Measurements from ENCODE around the gene UBE4B.
"Not testable (repeated sequence)": the region's sequence is repeated elsewhere in the genome, so short reads cannot be mapped to it uniquely, and the experiment has no call there.

Gene UBE4B

DNA sequence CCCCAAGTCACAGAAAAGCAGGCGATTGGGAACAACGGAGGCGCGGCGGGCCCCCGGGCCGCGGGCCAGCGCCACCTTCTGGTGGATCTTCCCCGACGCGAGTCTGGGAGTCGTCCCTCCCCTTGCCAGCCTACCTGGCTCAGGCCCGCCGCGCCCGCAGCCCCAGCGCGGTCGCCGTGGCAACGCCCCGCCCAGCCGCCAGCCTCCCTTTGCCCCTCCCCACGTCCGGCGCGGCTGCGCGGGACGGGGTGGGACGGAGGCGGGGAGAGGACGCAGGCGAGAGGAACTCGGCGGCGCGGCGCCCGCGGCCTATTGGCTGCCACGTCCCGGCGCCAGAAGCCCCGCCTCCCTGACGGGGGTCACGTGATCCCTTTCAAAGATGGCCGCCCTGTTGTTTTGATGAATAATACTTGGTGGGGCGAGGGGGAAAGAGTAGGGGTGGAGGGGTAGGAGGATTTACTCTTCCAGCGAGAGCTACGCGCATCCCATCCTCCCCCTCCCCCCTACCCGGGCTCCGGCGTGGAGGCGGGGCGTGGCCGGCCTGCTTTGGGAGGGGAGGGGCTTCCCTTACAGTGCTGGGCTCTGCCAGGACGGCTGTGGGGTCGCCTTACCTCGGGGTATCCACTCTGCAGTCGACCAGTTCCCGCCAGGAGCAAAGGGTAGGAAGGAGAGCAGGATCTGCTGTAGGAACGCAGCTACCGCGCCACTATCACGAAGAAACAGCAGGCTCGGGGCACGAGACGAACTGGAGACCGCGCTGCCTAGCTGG, at the start of gene UBE4B:
UBE4B (plus strand) TSS at position 369 of the 769 bp plus-strand sequence. CDS start 713 bp downstream, outside the sequence.
- DNase-seq: peak; percentile 97

DNA sequence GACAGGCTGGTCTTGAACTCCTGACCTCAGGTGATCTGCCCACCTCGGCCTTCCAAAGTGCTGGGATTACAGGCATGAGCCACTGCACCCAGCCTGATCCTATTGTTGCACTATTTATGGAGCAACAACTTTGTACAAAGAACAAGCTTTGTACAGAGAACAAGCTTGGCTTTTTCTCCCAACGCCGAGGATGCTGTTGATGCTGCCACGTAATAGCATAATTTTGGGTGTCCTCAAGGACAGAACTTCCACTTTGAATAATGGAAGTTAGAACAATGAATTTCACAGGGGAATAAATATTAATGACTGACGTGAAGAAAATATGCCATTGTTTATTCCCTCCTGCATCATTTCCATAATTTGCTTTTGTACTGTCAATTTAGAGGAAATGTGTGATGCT, 48.5 kb upstream of the UBE4B start:
- DNase-seq: no peak

DNA sequence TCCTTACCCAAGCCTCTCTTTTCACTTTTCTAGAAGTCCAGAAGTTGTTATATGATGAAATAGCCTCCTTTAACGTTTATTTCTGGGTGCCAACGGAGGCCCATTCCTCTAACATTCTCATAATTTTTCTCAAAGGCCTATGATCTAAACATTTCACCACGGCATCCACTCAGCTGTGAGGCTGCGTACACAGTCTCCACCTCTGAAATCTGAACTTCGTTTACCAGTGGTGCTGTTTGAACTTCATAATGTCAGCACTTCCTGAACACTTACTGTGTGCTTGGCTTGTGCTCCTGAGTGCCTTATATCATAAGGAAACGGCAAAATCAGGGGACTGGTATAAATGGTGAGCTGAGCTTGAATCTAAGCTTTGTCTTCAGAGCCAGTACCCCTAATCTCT, 47.8 kb upstream of the UBE4B start:
- no peak for DNase-seq

DNA sequence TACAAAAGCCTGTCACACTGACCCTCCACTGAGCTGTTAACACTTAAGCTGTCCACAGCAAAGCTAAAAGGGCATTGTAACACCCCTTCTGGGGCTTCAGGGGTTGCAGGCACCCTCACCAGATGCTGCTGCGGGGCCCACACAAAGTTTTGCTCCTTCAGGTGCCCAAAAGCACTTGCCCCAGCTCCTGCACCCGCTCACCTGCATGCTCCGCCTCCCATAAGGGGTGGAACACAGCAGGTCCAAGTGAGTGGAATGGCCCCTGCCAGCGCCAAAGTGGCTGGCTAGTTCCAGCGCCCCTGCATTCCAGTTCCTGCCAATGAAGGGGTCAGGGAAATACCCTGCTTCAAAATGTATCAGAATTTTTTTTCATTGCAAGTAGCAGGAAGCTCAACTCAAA, 43.0 kb upstream of the UBE4B start:
- no peak for DNase-seq

DNA sequence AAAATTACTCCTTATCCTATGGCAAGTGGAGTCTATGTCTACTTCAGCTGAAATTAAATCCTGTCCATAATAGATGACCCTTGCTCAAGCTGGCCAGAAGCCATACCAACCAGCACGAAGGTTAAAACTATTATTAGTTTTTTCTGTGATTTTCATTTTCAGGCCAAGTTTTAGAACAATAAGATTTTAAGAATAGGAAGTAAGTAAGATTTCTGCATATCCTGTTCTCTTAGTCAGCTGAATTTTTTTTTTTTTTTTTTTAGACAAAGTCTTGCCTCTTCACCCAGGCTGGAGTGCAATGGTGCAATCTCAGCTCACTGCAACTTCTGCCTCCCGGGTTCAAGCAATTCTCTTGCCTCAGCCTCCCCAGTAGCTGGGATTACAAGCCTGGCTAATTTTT, 41.8 kb upstream of the UBE4B start:
- no peak for DNase-seq

DNA sequence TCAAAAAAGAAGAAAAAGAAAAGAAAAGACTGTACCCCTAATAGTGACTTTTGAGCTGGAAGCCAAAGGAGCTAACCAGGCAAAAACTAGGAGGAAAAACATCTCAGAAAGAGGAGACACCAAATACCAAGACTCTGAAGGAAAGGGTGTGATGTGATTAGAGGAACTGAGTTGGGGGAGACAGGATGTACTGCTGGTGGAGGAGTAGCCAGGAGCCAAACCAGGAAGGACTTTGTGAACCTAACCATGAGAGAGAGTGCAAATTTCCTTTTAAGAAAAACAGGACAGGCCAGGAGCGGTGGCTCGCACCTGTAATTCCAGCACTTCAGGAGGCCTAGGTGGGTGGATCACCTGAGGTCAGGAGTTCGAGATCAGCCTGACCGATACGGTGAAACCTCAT, 39.8 kb upstream of the UBE4B start:
- no peak for DNase-seq

DNA sequence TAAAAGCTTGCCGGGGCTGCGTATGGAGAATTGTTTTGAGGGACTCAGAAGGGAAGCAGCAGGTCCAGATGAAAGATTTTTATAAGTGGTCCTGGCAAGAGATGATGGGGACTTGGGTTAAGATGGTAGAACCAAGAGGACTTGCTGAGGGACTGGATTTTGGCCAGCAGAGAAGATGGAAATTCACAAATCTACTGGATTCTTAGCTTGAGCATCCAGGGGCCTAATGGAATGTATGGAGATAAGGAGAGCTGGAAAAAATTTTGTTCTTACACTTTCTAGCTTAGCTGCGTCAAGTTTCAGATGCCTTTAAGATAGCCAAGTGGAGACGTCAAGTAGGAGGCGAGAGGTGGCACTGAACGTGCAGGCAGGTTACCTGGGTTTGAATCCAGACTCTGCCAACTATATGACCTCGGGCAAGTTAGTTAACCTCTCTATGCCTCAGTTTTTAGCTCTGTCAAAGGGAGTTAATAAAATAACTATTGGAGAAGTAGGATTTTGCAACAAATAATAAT, 39.1 kb upstream of the UBE4B start:
- no peak for DNase-seq

DNA sequence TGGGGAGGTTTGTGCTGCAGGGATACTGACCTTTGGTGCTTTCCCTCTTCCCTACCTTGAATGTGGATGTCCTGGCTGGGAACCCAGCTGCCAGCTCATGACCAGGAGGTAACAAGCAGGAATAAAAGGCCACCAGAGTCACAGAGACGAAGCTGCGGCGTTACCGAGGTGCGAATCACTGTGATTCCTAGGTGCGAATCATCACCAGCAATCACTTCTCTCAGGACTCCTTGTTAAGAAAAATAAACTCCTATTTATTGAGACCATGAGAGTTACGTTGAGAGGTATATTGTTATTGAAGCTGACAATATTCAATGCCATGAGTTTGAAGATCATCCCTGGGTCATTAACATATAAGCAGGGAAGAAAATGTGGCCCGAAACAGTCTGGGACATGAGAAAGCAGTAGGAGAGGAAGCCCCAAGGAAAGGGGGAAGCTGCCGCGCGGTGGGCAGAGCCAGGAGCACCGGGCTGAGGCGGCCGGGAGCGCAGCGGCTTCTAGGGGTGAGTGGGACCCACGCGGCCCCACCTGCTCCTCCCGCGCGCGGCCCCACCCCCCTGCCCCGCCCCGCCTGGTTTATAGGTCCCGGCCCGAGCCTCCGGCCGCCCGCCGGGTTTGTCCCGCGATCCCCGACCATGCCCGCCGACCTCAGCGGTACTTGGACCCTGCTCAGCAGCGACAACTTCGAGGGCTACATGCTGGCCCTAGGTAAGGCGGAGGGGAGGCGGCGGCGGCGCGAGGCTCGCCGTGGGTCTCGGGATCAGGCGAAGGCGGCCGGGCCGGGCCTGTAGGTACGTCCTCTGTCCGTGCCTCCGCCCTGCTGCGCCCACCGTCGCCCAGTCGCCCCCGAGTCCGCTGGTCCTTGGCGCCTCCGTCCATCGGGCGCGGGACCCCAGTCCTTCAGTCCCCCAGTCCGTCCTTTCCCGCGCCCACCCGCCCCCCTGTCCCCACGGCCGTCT, 35.9 kb upstream of the UBE4B start, which contains the start of gene RBP7:
RBP7 (plus strand) TSS at position 605 of the 959 bp plus-strand sequence; CDS start at position 636, 31 bp downstream.
- DNase-seq: no peak

DNA sequence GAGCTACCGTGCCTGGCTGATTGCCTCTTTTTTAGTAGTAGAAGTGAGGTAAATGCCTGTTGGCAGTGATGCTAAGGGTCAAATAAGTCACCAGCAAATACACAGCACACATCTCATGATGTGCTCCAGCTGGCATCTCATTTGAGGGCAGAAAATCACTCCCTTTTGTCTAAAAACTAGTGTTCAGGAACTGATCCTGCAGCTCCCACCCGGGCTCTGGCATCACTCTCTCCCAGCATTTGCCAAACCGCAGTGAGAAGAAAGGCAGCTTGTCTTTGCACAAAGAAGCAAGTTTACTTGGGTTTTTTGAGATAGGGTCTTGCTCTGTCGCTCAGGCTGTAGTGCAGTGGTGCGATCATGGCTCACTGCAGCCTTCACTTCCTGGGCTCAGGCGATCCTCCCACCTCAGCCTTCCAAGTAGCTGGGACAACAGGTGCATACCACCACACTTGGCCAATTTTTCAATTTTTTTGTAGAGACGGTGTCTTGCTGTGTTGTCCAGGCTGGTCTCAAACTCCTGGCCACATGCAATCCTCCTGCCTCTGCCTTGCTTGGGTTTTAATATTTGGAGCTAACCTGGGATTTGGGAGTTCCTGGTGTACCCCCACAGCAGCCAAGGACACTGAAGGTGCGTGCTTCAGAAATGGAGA, 31.6 kb upstream of the UBE4B start:
- DNase-seq: no peak

DNA sequence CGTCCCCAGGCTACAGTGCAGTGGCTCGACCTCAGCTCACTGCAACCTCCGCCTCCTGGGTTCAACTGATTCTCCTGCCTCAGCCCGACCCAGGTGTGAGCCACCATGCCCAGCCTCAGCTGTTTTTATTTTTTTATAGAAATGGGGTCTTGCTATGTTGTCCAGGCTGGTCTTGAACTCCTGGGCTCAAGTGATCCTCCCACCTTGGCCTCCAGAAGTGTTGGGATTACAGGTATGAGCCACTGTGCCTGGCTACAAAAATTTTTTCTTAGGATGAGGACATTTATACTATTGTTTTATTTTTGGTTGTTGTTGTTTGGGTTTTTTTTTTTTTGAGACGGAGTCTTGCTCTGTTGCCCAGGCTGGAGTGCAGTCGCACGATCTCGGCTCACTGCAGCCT, 27.5 kb upstream of the UBE4B start:
- not testable (repeated sequence) for DNase-seq

DNA sequence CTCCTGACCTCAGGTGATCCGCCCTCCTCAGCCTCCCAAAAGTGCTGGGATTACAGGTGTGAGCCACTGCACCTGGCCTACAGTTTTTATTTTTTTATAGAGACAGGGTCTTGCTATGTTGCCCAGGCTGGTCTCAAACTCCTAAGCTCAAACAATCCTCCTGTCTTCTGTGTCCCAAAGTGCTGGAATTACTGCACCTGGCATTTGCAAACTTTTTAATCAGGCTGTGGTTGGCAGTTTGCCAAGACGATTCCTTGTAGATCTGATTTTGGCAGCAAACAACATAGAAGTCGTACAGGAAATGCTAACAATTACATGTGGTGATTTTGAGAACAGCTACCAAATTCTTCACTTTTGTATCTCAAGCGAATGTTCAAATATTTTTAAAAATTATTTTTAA, 25.6 kb upstream of the UBE4B start:
- DNase-seq: no peak

DNA sequence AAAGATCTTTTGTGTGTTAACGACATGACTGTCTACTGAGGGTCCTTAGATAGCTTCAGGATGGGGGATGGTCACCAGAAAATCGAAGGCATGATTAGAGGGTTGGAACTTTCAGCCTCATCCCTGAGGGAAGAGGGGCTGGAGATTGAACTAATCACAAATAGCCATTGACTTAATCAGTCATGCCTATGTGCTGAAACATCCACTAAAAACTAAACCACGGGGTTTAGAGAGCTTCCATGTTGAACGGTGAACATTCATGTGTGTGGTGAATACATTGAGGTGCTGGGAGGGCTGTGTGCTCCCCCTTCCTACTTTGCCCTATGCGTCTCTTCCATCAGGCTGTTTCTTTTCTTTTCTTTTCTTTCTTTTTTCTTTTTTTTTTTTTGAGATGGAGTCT, 18.7 kb upstream of the UBE4B start:
- no peak for DNase-seq

DNA sequence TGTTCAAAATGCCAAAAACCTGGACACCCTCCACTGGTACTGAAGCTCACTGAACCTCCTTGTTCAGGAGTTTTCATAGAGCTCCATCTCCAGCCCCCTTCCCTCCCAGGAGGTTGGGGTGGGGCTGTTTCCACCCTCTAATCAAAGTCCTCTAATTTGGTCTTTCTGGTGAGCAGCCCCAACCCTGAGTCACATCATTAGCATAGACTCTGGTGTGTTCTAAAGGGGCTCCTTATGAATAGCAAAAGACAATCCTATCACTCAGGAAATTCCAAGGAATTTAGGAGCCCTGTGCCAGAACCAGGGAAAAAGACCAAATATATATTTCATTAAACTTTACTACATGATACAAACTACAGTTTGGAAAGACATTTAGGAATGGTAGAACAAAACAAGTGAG, 13.2 kb upstream of the UBE4B start:
- DNase-seq: no peak

DNA sequence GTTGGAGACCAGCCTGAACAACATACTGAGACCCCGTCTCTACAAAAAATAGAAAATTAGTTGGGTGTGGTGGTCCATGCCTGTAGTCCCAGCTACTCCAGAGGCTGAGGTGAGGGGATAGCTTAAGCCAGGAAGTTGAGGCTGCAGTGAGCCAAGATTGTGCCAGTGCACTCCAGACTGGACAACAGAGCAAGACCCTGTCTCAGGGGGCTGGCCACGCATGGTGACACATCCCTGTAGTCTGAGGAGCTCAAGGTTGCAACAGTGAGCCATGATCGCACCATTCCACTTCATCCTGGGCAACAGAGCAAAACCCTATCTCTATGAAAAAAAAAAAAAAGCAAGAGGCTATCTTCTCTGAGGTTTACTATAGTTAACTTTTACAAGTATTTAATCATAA, 12.7 kb upstream of the UBE4B start:
- no peak for DNase-seq

DNA sequence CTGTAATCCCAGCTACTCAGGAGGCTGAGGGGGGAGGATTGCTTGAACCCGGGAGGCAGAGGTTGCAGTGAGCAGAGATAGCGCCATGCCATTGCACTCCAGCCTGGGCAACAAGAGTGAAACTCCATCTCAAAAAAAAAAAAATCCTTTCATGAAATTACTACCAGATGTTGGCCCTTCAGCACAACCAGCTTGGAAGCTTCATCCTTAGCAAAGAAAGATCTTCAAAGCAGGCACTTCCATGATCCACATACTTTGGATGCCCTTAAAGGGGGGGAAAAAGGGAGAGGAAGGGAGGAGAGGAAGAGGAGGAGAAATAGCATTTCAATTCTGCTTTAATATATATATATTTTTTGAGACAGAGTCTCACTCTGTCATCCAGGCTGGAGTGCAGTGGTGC, 12.1 kb upstream of the UBE4B start:
- DNase-seq: not testable (repeated sequence)

DNA sequence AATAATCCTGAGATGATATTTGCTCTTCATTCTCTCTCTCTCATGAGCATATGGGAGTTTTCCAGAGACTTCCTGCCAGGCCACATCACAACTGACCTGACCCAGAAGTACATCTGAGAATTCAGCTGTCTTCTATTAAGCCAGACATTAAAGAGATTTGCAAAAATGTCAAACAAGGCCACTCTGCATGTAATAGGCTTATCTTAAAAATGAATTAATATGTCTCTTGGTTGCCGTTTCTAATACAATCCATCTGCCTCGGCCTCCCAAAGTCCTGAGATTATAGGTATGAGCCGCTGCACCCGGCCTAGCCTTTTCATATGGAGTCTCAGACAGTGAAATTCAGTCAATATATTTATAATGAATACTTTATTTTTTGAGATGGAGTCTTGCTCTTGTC, 10.8 kb upstream of the UBE4B start:
- DNase-seq: not testable (repeated sequence)

DNA sequence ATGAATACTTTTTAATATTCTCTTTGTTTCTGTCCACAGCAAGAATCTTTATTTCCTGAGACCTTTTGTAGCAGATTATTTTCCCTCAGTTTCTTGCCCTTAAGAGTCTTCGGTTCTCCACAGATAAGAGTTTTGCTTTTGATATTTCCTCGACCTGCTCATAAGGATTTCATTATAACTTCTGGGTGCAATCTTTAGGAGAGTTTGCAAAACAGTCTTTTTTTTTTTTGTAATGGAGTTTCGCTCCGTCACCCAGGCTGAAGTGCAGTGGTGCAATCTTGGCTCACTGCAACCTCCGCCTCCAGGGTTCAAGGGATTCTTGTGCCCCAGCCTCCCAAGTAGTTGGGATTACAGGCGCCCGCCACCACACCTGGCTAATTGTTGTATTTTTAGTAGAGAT, 10.1 kb upstream of the UBE4B start:
- DNase-seq: no peak

DNA sequence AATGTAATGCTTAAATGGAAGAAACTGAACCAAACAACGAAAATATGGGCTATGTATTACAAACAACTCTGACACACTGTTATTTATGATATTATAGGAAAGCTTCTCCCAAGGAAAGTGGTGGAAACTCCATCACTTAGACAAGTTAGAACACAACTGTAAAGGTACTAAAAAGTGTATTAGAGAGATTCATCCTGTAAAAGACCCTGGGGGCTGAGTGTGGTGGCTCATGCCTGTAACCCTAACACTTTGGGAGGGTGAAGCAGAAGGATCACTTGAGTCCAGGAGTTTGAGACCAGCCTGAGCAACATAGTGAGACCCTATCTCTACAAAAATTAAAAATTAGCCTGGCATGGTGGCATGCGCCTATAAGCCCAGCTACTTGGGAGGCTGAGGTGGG, 7.4 kb upstream of the UBE4B start:
- DNase-seq: no peak

DNA sequence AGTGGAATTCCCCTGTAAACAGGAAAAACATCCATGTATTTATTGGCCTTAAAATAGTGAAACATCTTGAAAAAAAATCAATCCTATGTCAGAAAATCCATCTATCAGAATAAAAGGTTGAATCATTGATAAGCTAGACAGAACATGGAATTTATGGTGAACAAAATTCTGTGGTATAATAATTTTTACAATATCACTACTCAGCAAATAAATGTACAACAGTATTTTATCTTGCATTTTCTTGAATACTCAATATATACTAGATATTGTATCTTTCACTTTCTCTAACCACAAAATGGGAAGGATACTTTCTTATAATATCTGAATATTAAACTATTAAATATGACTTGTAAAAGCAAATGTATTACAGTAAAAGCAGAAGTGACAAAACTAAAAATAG, 5.7 kb upstream of the UBE4B start:
- no peak for DNase-seq

DNA sequence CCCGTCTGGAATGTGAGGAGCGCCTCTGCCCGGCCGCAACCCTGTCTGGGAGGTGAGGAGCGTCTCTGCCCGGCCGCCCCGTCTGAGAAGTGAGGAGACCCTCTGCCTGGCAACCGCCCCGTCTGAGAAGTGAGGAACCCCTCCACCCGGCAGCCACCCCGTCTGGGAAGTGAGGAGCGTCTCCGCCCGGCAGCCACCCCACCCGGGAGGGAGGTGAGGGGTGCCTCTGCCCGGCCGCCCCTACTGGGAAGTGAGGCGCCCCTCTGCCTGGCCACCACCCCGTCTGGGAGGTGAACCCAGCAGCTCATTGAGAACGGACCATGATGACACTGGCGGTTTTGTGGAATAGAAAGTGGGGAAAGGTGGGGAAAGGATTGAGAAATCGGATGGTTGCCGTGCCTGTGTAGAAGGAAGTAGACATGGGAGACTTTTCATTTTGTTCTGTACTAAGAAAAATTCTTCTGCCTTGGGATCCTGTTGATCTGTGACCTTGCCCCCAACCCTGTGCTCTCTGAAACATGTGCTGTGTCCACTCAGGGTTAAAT, 3.7 kb upstream of the UBE4B start:
- not testable (repeated sequence) for DNase-seq

DNA sequence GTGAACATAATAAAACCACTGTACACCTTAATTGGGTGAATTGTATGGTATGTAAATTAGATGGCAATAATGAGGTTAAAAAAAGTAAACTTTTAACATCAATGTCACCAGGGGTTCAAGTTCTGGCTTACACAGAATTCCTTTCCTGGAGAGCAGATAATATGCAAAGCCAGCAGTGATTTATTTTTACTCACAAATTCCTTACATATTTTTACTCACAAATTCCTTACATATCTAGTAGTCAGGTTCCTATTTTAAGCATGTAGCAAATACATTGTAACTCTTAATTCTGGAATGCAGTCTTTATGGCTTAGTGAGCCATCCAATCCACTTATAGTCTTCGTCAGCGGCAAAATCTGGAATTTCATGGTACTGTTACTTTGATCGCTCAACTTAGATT, 1.3 kb upstream of the UBE4B start:
- DNase-seq: no peak

DNA sequence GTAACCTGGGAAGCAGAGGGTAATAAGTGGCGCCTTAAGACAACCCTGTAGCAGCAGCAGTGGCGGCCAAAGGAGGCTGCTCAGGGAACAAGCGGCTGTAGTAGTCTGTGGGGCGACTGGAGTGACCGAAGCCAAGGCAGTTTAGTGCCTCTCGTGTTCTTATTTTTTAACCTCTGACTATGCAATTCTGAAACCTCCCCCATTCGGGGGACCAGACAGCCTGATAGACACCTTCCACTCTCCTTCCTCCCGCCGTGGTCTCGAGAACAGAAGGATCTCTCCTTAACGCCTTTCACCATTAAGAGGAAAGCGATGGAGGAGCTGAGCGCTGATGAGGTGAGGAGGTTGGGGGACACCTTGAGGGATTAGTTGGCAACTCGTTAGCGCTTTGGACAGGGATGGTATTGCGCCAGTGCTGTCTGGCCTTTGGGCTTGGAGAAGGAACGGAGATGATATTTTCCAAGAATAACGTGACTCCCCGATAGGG, 644 bp downstream of the UBE4B start:
- DNase-seq: peak; percentile 59

DNA sequence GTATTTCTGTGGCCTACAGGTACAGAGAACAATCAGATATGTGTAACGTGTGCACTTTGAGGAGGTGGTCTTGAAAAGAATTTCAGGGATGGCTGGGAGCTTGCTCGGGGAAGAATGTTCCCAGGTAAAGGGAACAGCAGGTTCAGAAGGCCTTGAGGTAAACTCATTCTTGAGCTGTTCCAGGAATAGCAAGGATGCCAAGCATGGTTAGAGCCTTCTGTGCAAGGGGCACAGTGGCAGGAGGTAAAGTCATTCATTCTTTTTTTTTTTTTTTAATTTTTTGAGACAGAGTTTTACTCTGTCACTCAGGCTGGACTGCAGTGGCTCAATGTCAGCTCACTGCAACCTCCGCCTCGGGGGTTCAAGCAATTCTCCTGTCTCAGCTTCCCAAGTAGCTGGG, 10.0 kb downstream of the UBE4B start:
- DNase-seq: no peak

Data from hematopoietic multipotent progenitor cell treated with erythropoietin and hydrocortisone succinate and interleukin-3 and kit ligand, for 8 days (in vitro differentiated cells).